Measurements from ENCODE around the gene LAMB3. TPM values are rescaled to one million over a fixed set of nuclear protein-coding genes. Genes with fewer than 3 reads are reported as not detected.

The LAMB3 gene
- polyA plus RNA-seq, 1 of the 3 experiments (the other 2 are of a cell fraction), result 18.0 TPM

DNA sequence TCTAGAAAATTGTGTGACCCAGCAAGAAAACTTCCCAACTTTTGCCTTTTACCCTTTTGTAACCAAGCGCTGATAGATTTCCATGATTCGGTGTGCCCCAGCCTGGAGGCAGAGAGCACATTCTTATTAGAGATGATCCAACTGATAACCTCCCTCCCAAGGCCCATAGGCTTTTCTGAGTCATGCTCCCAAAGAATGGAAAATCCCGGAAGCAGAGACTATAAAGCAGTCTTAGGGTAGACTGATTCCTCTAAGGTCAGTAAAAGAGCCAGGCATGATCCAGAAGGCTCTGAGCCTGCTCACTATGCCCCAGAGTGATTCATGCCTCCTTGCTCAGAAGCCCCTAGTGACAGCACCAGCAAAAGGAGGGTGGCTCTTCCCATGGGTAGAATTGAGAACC is 64.4 kb downstream of the LAMB3 start:
- H3K9me2 ChIP-seq, result no peaks in the 10 kb centered on the region
- 30% methylated on average over 3 of the region's 3 CpGs for WGBS (ENCODE audit: low lambda C conversion rate)
- POLR2A ChIA-PET, result no interaction called here
- no peak overlapping the region for H2AFZ ChIP-seq (ENCODE audit: low read depth)
- no peaks in the 10 kb centered on the region for H3K9me3 ChIP-seq
- peak overlapping the region in 1 of 2 experiments; percentile 10; a peak in 1 of 4 replicates for H3K4me3 ChIP-seq (ENCODE audit: low read depth in 2 of 2, low read length in 1 of 2)
- peak; percentile 60; the same call in 1 of the 2 replicates for TF ChIP-seq TEAD4 (IDR thresholded peaks at IDR 0.05; ENCODE audit: borderline replicate concordance, insufficient read depth)
- no peak for TF ChIP-seq EZH2phosphoT487 (IDR thresholded peaks at IDR 0.05; ENCODE audit: borderline replicate concordance, low read depth)
- peak; percentile 75 for TF ChIP-seq TCF12 (IDR thresholded peaks at IDR 0.05)
- peak; percentile 92; the same call in 1 of the 2 replicates for TF ChIP-seq RXRA (IDR thresholded peaks at IDR 0.05; ENCODE audit: borderline replicate concordance, low read depth)
- TF ChIP-seq GATA2 (CRISPR knock-in tag; IDR thresholded peaks at IDR 0.05), result no peak
- TF ChIP-seq ELF1 (IDR thresholded peaks at IDR 0.05), result peak; percentile 91
- peak; percentile 69 for TF ChIP-seq MAX (IDR thresholded peaks at IDR 0.05; ENCODE audit: low read depth)
- TF ChIP-seq MXI1 (IDR thresholded peaks at IDR 0.05; ENCODE audit: low read depth, low read length), result no peak
- TF ChIP-seq MEF2A (IDR thresholded peaks at IDR 0.05; ENCODE audit: borderline replicate concordance, low read depth), result peak; percentile 45; the same call in 1 of the 2 replicates
- no peak for TF ChIP-seq FOXM1 (IDR thresholded peaks at IDR 0.05; ENCODE audit: low read depth)
- peak; percentile 64; the same call in 1 of the 2 replicates for TF ChIP-seq PBX3 (IDR thresholded peaks at IDR 0.05)
- TF ChIP-seq USF1 (IDR thresholded peaks at IDR 0.05; ENCODE audit: borderline replicate concordance, low read depth), result 0 out of 2 replicates have a peak, but pooled peaks have one; percentile 6
- peak; percentile 85 for TF ChIP-seq JUND (IDR thresholded peaks at IDR 0.05)
- TF ChIP-seq GABPA (IDR thresholded peaks at IDR 0.05; ENCODE audit: low read depth), result peak; percentile 9; the same call in 1 of the 2 replicates
- TF ChIP-seq RCOR1 (IDR thresholded peaks at IDR 0.05; ENCODE audit: low read length), result no peak
- no peak for TF ChIP-seq NRF1 (IDR thresholded peaks at IDR 0.05; ENCODE audit: low read depth, low read length)
- peak in 1 of 2 experiments; percentile 77; a peak in 2 of 4 replicates for TF ChIP-seq EP300 (IDR thresholded peaks at IDR 0.05; ENCODE audit: borderline replicate concordance in 1 of 2, low read depth in 1 of 2, low read length in 1 of 2)
- TF ChIP-seq SMC3 (IDR thresholded peaks at IDR 0.05; ENCODE audit: low read depth, low read length), result no peak
- TF ChIP-seq NFIC (IDR thresholded peaks at IDR 0.05; ENCODE audit: borderline replicate concordance), result peak; percentile 76
- TF ChIP-seq FOSL2 (IDR thresholded peaks at IDR 0.05; ENCODE audit: borderline replicate concordance, low read depth), result peak; percentile 91
- TF ChIP-seq, protein P1, sequence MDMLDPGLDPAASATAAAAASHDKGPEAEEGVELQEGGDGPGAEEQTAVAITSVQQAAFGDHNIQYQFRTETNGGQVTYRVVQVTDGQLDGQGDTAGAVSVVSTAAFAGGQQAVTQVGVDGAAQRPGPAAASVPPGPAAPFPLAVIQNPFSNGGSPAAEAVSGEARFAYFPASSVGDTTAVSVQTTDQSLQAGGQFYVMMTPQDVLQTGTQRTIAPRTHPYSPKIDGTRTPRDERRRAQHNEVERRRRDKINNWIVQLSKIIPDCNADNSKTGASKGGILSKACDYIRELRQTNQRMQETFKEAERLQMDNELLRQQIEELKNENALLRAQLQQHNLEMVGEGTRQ (IDR thresholded peaks at IDR 0.05; ENCODE audit: borderline replicate concordance, low read depth, low read length), result no peak
- peak overlapping the region; percentile 24; the same call in 1 of the 2 replicates for H3K9ac ChIP-seq
- CTCF ChIA-PET, result interaction anchor here (1.6 to 14.3 kb wide), 3 partner anchors 21 to 105 kb away, joined by 6 to 139 read pairs (median 62); no protein-coding TSS in a partner anchor
- no peaks in the 10 kb centered on the region; the same call in 1 of the 2 replicates for H4K20me1 ChIP-seq (ENCODE audit: insufficient read depth)
- peaks cover 0 to 11% of the 10 kb centered on the region in 2 experiments for H3K36me3 ChIP-seq (replicated peaks in 1 of 2; ENCODE audit: control insufficient read depth in 1 of 2, insufficient read depth in 2 of 2, low read length in 1 of 2)
- peaks cover 36% of the 10 kb centered on the region for H3K79me2 ChIP-seq (ENCODE audit: insufficient read depth)
- DNase-seq, result no peak
- H3K27ac ChIP-seq (ENCODE audit: low read depth in 2 of 2, low read length in 1 of 2), result peak overlapping the region; percentile 58 to 89; a peak in 3 of 4 replicates
- H3K27me3 ChIP-seq (ENCODE audit: insufficient read depth), result no peaks in the 10 kb centered on the region
- peak overlapping the region; percentile 87 for H3K4me2 ChIP-seq
- H3F3A ChIP-seq (replicated peaks; ENCODE audit: insufficient read depth), result peaks cover 24% of the 10 kb centered on the region
- H3K4me1 ChIP-seq (ENCODE audit: control insufficient read depth in 1 of 2, insufficient read depth in 2 of 2, low read depth in 1 of 2, low read length in 1 of 2), result peaks cover 18 to 52% of the 10 kb centered on the region in 2 experiments
